ENCODE data around the gene SOSTDC1.

SOSTDC1 gene

GRCh38 chr7:16420649-16421332, 44.7 kb downstream of the SOSTDC1 start:
- peak in 55 of 56 donors; percentile 20 to 89 (median 77) for DNase-seq

- DNase-seq: no peak
These were observed 45.2 kb downstream of the SOSTDC1 start for GRCh38 chr7:16420329-16420648.

- peak in 3 of 56 donors; percentile 5 to 44 (median 6) for DNase-seq
These were observed 45.7 kb downstream of the SOSTDC1 start for GRCh38 chr7:16419859-16420258.

- DNase-seq: no peak
These were observed 46.4 kb downstream of the SOSTDC1 start for GRCh38 chr7:16419126-16419525.

- DNase-seq: peak in 1 of 56 donors; percentile 18
These were observed 47.6 kb downstream of the SOSTDC1 start for GRCh38 chr7:16417906-16418305.

GRCh38 chr7:16416289-16417282, 49.0 kb downstream of the SOSTDC1 start:
- no peak for DNase-seq

- no peak for DNase-seq
These were observed 53.0 kb downstream of the SOSTDC1 start for GRCh38 chr7:16412274-16413254.
